Psoas muscle (tissue), 8 donors: ENCODE measurements around the gene FRMPD1. TPM values are rescaled to one million over a fixed set of nuclear protein-coding genes. Genes with fewer than 3 reads are reported as not detected.

Experiments used
- ATAC-seq, 4 donors: fragments of 200-7000 bp; cut with Tn5 transposase; one replicate each; pipeline ENCODE4 v1.9.1; 2020; ENCODE audit warnings: moderate library complexity in 3 of 4, mild to moderate bottlenecking in 2 of 4
- DNase-seq, 2 donors: peaks; one replicate each; pipeline ENCODE4 v3.0.0-alpha.2; 2020
- H3K27ac ChIP-seq: fragments of 200-600 bp; one replicate; pipeline ENCODE4 v1.8.0; 2022
- H3K27me3 ChIP-seq, 3 donors: fragments of 200-600 bp in 1 of 3; one replicate each; pipeline versions ENCODE4 v1.6.1 to v1.8.0; 2013 to 2022; ENCODE audit warnings: low read length in 2 of 3, mild to moderate bottlenecking in 2 of 3, moderate library complexity in 1 of 3; ENCODE audit not compliant: insufficient read depth in 3 of 3
- H3K36me3 ChIP-seq, 2 donors: fragments of 200-600 bp in 1 of 2; one replicate each; pipeline versions ENCODE4 v1.6.1 to v1.8.0; 2013 to 2022; ENCODE audit warnings: low read depth in 1 of 2, mild to moderate bottlenecking in 1 of 2, moderate library complexity in 1 of 2; ENCODE audit not compliant: insufficient read depth in 1 of 2
- H3K4me1 ChIP-seq: fragments of 200-600 bp; one replicate; pipeline ENCODE4 v1.8.0; 2022
- H3K4me3 ChIP-seq: fragments of 200-600 bp; one replicate; pipeline ENCODE4 v1.8.0; 2022; ENCODE audit warnings: mild to moderate bottlenecking
- H3K9me3 ChIP-seq: fragments of 200-600 bp; one replicate; pipeline ENCODE4 v1.8.0; 2022
- CTCF ChIP-seq: fragments of 200-600 bp; IDR thresholded peaks from one replicate; pipeline ENCODE4 v1.8.0; 2022; ENCODE audit warnings: antibody characterized with exemption
- WGBS, 3 donors: extraction: QIAGEN DNeasy Blood & Tissue Kit; methylation state at CpG; one replicate each; pipeline versions ENCODE4 v1.1.6 to v1.1.7; 2013; 5-methylcytosine and 5-hydroxymethylcytosine counted together
- intact Hi-C, 2 donors: fragments of 100-400 bp; cut with DNase I; formaldehyde crosslinking; loops; one replicate each; pipeline versions ENCODE4 v1.11.0 to v1.14.2; 2022
- polyA plus RNA-seq, 3 donors: library from polyadenylated mRNA; stranded (reverse); fragments of 200-250 nt; gene quantifications; one replicate each; pipeline ENCODE4 v1.2.3, GENCODE V29; 2013
- total RNA-seq, 4 donors: library from RNA; stranded (reverse); fragmentation: NEBNext Ultra II Directional in 2 of 4; extraction: Animal tissue kit (Norgen Biotek cat#: 25700) in 2 of 4; gene quantifications; one replicate each; pipeline versions ENCODE4 v1.2.1 to v1.2.4, GENCODE V29; 2021 to 2023
- donor health status: healthy with polysubstance abuse.
- donor health status: DM: no; HTN: no; CAD: no; lungs with moderate emphysema.
- donor health status: Bipolar disorder and iron deficiency.
- donor health status: healthy.
- donor health status: DM: yes; HTN: yes; CAD: no.
- donor health status: DM: no; HTN: no; CAD: no.
- donor health status: DM: no; HTN: no; CAD: no.
- donor health status: DM: yes; HTN: yes; CAD: no.

The FRMPD1 gene
- total and polyA plus RNA-seq, 7 donors, result 0.48 to 6.1 (median 1.4) TPM

- ATAC-seq, result no peak
- H3K4me3 ChIP-seq, result no peak overlapping the region
- 64 to 72% (median 70%) methylated on average over 10 of the region's 10 CpGs for WGBS, 3 donors
- H3K4me1 ChIP-seq, result no peaks in the 10 kb centered on the region
- TF ChIP-seq CTCF, result no peak
- peaks cover 0 to 34% of the 10 kb centered on the region in 2 donors for H3K36me3 ChIP-seq
- H3K27me3 ChIP-seq, result no peaks in the 10 kb centered on the region
- H3K9me3 ChIP-seq, result no peaks in the 10 kb centered on the region
- intact Hi-C loops, result loop anchor here in 1 of 2 donors (10.0 kb wide), 1 partner anchor 107 kb away; no protein-coding TSS in a partner anchor
- DNase-seq, result no peak
- no peak overlapping the region for H3K27ac ChIP-seq
These were observed 81.5 kb downstream of the FRMPD1 start for GRCh38 chr9:37732086-37732741.

GRCh38 chr9:37732952-37733351 lies 82.2 kb downstream of the FRMPD1 start:
- ATAC-seq, result no peak
- intact Hi-C loops, result loop anchor here in 1 of 2 donors (10.0 kb wide), 1 partner anchor 108 kb away; no protein-coding TSS in a partner anchor

GRCh38 chr9:37739222-37739621 lies 88.5 kb downstream of the FRMPD1 start:
- ATAC-seq, result no peak

More at GRCh38 chr9:37732952-37733351, 82.2 kb downstream of the FRMPD1 start:
- TF ChIP-seq CTCF, result no peak
- Histone ChIP-seq H3K27ac (no peak overlapping the region), H3K9me3 (no peaks in the 10 kb centered on the region), H3K27me3 (no peaks in the 10 kb centered on the region), H3K4me1 (no peaks in the 10 kb centered on the region), H3K36me3 (peaks cover 0 to 39% of the 10 kb centered on the region in 2 donors), H3K4me3 (no peak overlapping the region)
- whole genome bisulfite sequencing, 3 donors, result 21 to 73% (median 27%) methylated on average over 2 of the region's 2 CpGs
- DNase-seq, result no peak

GRCh38 chr9:37740128-37740527 lies 89.4 kb downstream of the FRMPD1 start:
- Histone ChIP-seq H3K27ac (no peak overlapping the region), H3K36me3 (peaks cover 0 to 40% of the 10 kb centered on the region in 2 donors), H3K4me1 (no peaks in the 10 kb centered on the region), H3K4me3 (no peak overlapping the region), H3K9me3 (no peaks in the 10 kb centered on the region), H3K27me3 (no peaks in the 10 kb centered on the region)
- ATAC-seq, result no peak
- TF ChIP-seq CTCF, result no peak
- 93 to 96% (median 94%) methylated on average over 16 of the region's 16 CpGs for WGBS, 3 donors
- no peak for DNase-seq
- intact Hi-C loops, result loop anchor here in 1 of 2 donors (10.0 kb wide), 2 partner anchors 625 to 655 kb away; partner anchors contain the start of gene ALDH1B1

More at GRCh38 chr9:37739222-37739621, 88.5 kb downstream of the FRMPD1 start:
- intact Hi-C loops, result loop anchor here in 1 of 2 donors (10.0 kb wide), 1 partner anchor 114 kb away; no protein-coding TSS in a partner anchor
- 84 to 97% (median 95%) methylated on average over 5 of the region's 5 CpGs for WGBS, 3 donors
- no peak for DNase-seq
- Histone ChIP-seq H3K36me3 (peaks cover 0 to 40% of the 10 kb centered on the region in 2 donors), H3K9me3 (no peaks in the 10 kb centered on the region), H3K27ac (no peak overlapping the region), H3K27me3 (no peaks in the 10 kb centered on the region), H3K4me1 (no peaks in the 10 kb centered on the region), H3K4me3 (no peak overlapping the region)
- TF ChIP-seq CTCF, result no peak
